Stimulated activated CD8-positive, alpha-beta memory T cell treated with anti-CD3 and anti-CD28 coated beads, Interleukin-15, amount 100 ng/mL, for 1 hour (primary cell): ENCODE data around the gene ACTG2.
"Not testable (repeated sequence)": the region's sequence is repeated elsewhere in the genome, so short reads cannot be mapped to it uniquely, and the experiment has no call there.

Experiments
- DNase-seq: peaks from one replicate; pipeline ENCODE4 v3.0.0-alpha.2; 2020; ENCODE audit warnings: low read depth

ACTG2 gene

DNA sequence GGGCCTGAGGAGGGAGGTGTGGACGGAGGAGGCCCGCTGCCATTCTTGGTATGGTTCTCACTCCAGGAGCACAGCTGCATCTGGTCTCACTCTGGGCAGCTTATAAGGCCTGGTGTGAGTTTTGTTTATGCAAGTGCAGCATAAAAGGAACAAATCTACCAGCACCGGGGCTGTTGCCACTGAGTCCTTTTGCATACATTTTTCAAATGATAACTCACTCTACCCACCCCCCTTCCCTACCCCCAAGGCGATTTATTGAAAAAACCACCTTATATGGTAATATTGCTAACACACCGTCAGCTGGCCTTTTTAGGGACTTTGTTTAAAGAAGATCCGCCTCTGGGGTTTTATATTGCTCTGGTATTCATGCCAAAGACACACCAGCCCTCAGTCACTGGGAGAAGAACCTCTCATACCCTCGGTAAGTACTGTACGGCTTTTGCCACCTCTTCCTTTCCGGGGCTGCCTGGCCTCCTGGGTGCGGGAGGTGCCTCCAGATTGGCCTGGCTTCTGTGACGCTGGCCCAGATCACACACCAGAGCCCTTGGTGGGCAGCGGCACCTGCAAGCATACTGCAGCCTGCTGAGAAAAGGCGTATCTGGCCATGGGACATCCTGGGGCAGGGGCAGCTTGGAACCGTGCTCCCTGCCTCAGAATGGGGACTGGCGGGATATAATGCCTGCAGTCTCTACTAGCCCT, at the start of gene ACTG2:
ACTG2 (plus strand) TSS at position 378 of the 699 bp plus-strand sequence. CDS start 8,304 bp downstream, outside the sequence.
- no peak for DNase-seq

DNA sequence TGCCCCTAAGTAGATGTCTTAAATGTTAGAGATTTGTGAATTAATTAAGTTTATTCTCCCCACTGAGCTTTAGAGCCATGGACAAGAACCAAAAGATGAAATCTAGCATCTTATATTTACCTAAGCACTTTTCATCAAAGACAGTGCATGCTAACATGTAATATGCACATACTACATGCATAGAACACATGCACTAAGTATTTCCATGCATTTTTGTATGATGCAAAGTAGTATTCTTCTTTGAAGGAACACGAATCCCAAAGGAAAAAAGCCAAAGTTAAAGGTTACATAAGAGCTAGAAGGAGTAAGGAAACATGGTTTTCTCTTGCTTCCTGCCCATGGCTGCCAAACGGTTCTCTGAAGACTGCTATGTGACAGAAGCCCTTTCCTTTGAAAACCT, 48.7 kb upstream of the ACTG2 start:
- DNase-seq: no peak

DNA sequence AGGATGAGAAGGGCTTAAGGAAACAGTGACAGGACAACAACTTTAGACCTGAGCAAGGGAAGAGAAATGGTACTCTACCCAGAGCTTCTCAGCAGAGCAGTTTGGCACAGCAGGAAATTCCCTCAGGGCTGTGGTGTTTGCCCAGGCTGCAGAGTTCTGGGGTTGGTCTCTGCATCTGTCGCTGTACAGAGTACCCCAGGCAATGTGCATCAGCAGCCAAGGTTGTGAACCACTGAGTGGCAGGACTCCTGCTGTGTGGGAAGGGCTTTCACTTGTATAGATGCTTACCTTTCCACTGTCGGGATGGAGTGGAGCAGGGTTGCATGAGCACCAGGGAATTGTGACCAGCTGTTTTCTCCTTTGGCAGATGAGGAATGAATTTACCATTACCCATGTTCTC, 42.8 kb upstream of the ACTG2 start:
- no peak for DNase-seq

DNA sequence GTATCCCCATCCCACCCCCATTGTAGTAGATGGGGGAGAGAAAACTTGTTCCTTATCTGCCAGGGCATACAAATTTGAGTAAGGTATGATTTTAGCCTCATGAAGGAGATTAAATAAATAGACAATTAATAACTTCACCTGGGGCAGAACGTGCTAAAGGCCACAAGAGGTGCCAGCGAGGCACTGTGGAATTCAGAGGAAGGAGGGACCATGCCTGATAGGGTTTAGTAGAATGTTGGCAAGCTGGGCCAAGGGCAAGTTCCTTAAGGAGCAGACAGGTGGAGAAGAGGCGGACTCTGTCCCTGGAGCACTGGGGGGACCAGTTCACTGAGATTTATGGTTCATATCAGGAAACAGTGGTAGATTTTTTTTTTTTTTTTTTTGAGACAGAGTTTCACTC, 41.5 kb upstream of the ACTG2 start:
- DNase-seq: no peak

DNA sequence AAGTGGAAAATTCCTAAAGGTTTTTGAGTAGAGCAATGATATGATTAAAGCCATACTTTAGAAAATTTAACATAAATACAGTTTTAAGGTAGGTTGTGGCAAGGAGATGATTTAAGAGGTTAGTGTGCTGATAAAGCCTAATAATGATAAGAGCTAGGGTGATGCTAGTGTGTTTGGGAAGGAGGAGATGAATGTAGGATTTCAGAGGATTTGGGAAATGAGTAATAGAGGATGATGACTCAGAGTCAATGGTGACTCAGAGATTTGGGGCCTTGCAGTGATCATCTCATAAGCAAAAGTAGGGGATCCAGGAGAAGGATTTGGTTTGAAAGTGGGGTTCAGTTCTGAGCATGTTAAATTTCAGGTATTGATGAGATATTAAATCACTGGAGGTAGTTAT, 40.8 kb upstream of the ACTG2 start:
- DNase-seq: no peak

DNA sequence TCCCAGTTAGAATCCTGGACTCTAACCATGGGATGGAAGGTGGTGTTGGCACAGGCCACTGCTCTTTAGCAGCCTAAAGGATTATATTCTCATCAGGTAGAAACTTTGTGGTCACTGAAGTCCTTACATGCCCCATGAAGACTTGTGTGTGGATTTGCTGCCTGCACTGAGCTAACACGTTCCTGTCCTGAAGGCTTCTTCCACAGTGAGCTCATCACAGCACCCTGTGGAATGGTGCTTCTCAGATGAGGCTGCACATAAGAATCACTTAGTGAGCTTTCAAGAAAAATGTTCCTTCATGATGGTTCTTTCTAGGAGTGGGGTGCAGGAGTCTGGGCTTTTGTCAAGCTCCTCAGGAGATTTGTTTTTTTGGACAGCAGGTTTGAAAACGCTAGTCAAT, 37.3 kb upstream of the ACTG2 start:
- DNase-seq: no peak

DNA sequence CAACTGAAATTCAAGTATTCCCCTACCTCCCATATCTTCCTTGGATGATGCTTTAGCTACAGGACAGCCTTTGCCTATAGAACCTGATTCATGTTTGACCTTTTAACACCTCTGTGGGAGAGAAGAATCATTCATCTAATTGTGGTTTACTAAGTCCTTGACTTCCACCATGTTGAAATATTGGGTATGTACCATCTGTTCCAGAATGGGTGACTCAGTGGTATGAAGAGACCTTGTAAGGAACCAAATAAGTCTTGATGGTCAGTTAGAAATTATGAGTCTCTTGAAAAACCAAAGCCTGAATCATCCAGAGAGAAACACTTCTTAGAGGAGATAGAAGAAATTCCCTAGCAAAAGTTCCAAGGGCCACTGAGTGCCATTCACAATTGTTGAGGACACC, 36.6 kb upstream of the ACTG2 start:
- no peak for DNase-seq

DNA sequence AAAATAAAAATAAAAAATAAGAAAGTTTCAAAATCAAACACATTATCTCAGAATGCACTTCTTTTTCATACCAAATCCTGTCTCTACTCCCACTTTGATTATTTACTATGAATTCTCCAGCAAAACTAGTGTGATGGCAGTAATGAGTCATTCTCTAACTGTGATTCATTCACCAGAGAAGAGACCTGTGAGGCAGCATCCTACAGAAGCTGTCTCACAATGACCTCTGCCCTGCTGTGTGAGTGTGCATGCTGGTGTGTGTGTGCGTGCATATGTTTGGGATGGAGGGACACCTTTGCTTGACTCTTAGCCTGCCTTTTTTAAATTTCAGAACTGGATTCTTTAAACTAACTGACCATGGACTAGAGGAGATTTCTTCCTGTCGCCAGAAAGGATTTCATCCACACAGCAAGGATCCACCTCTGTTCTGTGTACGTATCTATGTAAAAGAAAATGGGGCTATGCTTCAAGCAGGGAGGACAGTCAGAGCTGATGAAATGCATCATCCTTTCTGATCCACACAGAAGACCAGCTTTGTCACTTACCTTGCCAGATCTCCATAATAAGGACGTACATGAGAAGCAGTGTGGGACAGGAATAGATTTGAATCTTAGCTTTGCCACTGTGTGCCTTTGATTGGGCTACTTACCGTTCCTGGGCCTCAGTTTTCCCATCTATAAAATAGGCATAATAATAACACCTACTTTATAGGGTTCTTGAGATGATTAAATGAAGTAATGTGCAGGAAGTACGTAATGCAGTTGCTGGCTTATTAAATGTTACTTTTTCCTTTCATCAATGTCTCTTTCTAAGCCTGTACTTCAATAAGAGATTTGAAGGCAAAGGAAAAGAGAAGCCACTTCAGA, 32.9 kb upstream of the ACTG2 start:
- DNase-seq: no peak

DNA sequence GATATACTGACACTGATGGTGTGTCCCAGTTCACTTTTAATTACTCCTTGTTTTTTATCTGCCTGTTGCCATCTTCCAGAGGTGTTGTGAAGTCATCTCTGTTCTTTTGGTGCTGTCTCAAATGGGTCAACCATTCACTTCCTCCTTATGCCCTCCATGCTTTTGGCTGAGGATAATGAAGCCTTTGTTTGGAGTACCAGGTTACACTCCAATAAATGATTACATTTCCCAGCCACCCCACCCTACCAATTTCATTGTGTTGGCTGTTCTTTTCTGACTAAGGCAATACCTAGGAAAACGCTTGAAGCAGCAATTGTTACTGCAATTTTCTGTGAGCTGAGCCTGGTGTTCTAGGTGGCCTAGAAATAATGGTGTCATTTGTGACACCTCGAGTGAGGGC, 29.8 kb upstream of the ACTG2 start:
- no peak for DNase-seq

DNA sequence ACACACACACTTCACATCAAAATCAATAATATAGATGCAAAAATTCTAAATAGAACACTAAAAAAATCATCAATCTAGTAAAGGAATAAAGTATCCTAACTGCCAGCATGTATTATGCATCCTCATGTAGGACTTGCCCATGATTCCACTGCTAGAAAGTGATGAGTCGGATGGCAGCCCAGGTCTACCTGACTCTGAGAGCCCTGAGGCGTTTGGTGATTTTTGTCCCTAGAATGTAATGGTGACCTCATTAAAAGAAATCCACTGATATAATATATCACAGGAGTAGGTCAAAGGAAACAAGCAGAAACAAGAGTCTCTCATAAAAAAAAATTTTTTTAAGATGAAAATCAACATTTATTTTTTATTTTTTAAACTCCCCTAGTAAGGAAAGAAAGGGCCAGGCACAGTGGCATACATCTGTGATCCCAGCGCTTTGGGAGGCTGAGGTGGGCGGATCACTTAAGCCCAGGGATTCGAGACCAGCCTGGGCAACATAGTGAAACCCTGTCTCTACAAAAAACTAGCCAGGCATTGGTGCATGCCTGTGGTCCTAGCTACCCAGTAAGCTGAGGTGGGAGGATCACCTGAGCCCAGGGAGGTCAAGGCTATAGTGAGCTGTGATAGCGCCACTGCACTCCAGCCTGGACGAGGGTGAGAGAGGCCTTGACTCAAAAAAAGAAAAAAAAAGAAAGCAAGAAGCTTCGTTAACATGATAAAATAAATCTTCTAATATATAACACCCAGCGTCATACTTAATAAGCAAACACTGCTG, 24.4 kb upstream of the ACTG2 start:
- DNase-seq: no peak

DNA sequence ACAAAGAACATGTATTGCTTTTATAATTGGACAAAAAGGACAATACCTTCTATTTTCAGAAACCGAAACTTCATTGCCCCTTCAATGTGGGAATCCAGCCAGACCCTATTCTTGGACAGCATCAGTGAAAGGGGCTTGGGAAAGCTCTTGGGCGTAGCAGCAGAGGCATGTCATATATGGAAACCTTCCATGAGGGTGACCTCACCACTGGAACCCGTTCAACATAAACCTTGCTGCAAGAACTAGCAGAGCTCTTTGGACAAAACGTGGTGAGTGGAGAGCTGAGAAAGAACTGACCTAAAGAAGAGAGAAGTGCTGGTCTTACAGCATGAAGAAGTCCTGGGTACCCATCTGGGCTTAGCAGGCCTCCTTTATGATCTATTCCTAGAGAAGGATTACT, 22.7 kb upstream of the ACTG2 start:
- no peak for DNase-seq

DNA sequence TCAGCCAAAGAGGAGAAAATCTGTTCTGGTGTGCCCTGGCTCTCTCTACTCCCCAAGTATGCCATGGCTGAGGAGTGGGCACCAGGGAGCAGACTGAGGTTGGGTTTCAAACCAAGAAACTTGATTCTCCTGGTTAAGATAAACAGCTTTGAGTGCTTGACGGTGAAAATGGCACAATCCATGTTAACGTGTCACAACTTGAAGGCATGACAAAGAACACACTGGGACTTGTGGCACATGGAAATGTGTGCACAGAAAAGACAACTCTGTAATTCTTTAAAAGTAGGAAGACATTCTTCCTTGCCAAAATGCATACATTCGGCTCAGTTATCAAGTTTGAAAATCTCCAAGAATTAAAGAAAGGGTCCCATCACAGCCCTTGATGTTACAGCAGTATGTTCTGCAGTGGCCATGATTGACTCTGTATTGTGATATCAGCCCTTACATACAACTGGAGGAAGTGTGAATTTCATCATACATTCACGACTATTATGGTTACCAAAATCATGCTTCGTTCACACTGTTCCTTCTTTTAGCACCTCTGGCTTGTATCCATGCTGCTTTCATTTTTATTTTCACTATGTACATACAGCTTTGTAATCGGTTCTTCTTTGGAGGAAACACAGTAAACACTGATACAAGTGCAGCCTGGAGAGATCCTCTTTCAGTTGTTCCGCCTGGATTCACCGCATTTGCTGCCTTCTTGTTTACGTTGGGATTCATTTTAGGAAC, 15.6 kb upstream of the ACTG2 start:
- DNase-seq: no peak

DNA sequence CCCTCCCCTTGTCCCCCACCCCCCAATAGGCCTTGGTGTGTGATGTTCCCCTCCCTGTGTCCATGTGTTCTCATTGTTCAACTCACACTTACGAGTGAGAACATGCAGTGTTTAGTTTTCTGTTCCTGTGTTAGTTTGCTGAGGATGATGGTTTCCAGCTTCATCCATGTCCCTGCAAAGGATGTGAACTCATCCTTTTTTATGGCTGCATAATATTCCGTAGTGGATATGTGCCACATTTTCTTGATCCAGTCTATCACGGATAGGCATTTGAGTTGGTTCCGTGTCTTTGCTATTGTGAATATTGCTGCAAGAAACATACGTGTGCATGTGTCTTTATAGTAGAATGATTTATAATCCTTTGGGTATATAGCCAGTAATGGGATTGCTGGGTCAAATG, 14.8 kb upstream of the ACTG2 start:
- DNase-seq: not testable (repeated sequence)

DNA sequence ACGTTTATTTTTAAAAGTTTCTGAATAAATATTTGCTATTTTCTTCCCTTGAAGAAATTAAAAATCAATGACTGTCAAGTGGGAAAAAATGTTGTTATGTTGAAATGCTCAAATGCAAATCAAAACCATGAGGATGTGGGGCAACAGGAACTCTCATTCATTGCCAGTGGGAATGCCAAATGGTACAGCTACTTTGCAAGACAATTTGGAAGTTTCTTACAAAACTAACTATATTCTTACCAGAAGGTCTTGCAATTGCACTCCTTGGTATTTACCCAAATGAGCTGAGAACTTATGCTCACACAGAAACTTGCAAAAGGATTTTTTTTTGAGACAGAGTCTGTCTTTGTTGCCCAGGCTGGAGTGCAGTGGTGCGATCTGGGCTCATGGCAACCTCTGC, 7.4 kb upstream of the ACTG2 start:
- DNase-seq: no peak

DNA sequence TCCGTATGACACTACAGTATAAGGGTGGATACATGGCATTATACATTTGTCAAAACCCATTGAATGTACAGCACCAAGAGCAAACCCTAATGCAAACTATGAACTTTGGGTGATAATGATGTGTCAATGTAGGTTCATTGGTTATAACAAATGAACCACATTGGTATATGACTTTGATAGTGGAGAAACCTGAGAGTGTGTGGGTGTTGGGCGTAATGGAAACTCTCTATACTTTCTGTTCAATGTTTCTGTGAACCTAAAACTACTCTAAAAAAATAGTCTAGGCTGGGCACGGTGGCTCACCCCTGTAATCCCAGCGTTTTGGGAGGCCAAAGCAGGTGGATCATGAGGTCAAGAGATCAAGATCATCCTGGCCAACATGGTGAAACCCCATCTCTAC, 6.5 kb upstream of the ACTG2 start:
- no peak for DNase-seq

DNA sequence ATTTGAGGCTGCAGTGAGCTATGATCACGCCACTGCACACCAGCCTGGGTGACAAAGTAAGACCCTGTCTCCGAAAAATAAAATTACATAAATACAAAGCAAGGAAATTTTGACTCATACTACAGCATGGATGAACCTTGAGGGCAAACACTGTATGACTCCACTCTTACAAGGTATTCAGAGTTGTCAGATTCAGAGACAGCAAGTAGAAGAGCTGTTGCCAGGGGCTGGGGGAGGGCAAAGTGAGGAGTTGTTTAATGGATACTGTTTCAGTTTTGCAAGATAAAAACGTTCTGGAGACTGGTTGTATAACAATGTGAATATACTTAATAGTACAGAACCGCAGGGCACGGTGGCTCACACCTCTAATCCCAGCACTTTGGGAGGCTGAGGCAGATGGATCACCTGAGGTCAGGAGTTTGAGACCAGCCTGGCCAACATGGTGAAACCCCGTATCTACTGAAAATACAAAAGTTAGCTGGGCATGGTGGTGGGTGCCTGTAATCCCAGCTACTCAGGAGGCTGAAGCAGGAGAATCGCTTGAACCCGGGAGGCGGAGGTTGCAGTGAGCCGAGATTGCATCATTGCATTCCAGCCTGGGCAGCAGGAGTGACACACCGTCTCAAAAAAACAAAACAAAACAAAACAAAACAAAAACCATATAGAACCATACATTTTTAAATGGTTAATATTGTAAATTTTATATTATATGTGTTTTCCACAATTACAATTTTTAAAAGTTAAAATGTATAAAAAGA, 5.0 kb upstream of the ACTG2 start:
- DNase-seq: not testable (repeated sequence)

DNA sequence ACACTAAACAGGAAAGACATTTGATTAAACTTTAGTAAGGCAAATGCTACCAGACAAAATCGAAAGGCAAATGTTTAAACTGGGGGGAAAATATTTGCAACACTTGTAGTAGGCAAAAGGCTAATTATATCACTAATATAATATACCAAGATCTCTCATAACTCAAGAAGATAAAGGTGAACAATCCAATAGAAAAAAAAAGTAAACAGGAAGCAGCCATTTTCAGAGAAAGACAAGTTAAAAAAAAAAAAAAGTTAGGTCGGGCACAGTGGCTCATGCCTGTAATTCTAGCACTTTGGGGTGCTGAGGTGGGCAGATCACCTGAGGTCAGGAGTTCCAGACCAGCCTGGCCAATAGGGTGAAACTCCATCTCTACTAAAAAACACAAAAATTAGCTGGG, 4.4 kb upstream of the ACTG2 start:
- DNase-seq: no peak

DNA sequence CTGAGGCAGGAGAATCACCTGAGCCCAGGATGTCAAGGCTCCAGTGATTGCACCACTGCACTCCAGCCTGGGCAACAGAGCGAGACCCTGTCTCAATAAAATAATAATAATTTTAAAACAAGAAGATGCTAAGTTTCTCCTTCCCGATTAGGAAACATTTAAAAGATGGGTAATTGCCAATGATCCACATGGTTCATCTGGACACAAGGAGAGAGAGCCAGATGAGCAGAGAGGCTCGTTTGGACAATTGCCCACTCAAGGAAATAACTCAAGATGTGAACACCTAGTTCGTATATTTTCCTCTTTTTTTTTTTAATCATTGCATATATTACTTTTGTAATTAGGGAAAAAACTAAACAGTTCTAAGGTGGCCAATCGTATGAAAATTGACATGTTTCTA, 3.6 kb upstream of the ACTG2 start:
- DNase-seq: no peak

DNA sequence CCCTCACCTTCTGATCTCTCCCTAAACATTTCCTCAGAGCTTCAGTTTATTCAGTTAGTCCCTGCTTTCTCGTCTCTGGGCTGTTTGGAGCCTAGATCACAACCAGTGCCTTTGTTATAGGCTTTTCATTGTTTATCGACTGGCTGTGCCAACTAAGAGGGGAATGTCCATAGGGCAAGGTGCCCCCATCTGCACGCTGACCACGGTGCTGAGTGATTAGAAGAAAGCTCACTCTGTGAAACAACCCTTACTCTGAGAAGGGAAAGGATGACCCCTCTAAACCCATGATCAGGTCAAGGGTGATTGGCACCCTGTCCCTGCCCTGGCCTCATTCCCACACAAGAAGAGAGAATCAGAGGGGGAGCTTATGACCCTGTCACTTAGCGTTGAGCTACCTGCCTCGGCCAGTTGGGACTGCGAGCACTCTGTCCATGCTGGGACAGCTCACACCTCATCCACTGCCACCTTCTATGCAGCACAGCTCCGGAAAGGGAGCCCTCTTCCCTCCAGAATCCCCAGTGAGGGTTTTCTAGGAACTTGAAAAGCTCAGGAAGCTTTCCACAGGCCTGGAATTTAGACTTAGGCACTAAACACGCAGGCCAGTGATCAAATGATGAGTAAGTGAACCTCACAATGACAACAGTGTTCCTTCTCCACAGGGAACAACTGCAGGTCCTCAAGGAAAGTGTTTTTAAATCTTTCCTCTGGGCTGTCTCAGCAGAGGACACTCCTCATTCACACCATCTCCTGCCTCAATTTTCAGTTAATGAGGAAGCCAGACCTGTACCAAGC, 2.3 kb upstream of the ACTG2 start:
- no peak for DNase-seq

DNA sequence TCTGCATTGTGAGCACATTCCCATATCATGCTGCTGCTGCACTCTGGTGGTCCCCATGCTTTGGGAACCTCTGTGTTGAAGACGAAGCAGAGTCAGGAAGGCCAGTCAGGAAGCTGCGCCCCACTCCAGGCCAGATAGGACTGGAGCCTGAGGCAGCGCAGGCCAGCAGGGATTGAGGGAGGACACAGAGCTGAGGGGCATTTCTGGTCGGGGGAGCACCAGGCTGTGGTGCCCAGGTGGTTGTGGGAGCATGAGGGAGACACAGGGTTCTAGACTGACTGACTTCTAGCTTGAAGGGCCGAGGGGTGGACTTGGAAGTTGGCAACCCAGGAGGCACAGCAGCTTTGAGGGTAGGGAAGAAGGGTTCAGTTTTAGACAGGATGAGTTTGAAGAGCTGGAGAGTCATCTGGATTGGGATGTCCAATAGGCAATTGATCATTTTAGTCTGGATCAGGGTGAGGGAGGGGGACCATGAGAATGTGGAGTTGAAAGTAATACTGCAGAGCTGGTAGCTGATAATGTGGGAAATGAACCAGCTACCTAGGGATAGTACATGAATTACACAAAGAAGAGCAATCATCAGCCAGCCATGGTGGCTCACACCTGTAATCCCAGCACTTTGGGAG, 1.4 kb upstream of the ACTG2 start:
- DNase-seq: no peak
